Astrocyte (in vitro differentiated cells and primary cell): ENCODE measurements around the gene C10orf105. TPM values are rescaled to one million over a fixed set of nuclear protein-coding genes. Genes with fewer than 3 reads are reported as not detected.

Experiments
- DNase-seq: peaks from one replicate; pipeline ENCODE4 v3.0.0-alpha.2; 2010; ENCODE audit warnings: low read depth
- FAIRE-seq: peaks from 2 replicates; lab custom pipeline; 2011; peaks lifted over from hg19 to GRCh38; lab: Jason Lieb, UNC
- H2AFZ ChIP-seq: 2 replicates; pipeline ENCODE4 v1.6.0; 2012; ENCODE audit warnings: low read depth, low read length, inconsistent platforms
- H3K27ac ChIP-seq: 2 replicates; pipeline ENCODE4 v1.5.1; 2011; ENCODE audit warnings: low read depth, low read length, inconsistent platforms
- H3K27me3 ChIP-seq: 2 replicates; pipeline ENCODE4 v1.6.0; 2011; ENCODE audit warnings: low read length, inconsistent platforms; ENCODE audit not compliant: insufficient read depth
- H3K36me3 ChIP-seq: 2 replicates; pipeline ENCODE4 v1.5.1; 2011; ENCODE audit warnings: low read length, inconsistent platforms; ENCODE audit not compliant: insufficient read depth
- H3K4me1 ChIP-seq: 2 replicates; pipeline ENCODE4 v1.5.1; 2011; ENCODE audit warnings: low read length, inconsistent platforms; ENCODE audit not compliant: insufficient read depth
- H3K4me2 ChIP-seq: 2 replicates; pipeline ENCODE4 v1.6.0; 2012; ENCODE audit warnings: low read length, inconsistent platforms
- H3K4me3 ChIP-seq: 2 replicates; pipeline ENCODE4 v1.5.1; 2011; ENCODE audit warnings: low read depth, mild to moderate bottlenecking, low read length, inconsistent platforms; ENCODE audit not compliant: insufficient read depth
- H3K79me2 ChIP-seq: 2 replicates; pipeline ENCODE4 v1.6.0; 2012; ENCODE audit warnings: mild to moderate bottlenecking, low read length, inconsistent platforms; ENCODE audit not compliant: insufficient read depth
- H3K9ac ChIP-seq: 2 replicates; pipeline ENCODE4 v1.6.0; 2012; ENCODE audit warnings: mild to moderate bottlenecking, low read length, inconsistent platforms
- H3K9me3 ChIP-seq: 2 replicates; pipeline ENCODE4 v1.5.1; 2012; ENCODE audit warnings: low read depth, mild to moderate bottlenecking, low read length, inconsistent platforms; ENCODE audit not compliant: insufficient read depth
- H4K20me1 ChIP-seq: 2 replicates; pipeline ENCODE4 v1.6.0; 2012; ENCODE audit warnings: low read length, inconsistent platforms; ENCODE audit not compliant: insufficient read depth
- H3K27ac Mint-ChIP-seq: one replicate; pipeline ENCODE4 v1.8.0; 2021; ENCODE audit warnings: mild to moderate bottlenecking, mixed read lengths; ENCODE audit not compliant: unreplicated experiment
- H3K27me3 Mint-ChIP-seq: one replicate; pipeline ENCODE4 v1.8.0; 2021; ENCODE audit warnings: low read depth, mixed read lengths; ENCODE audit not compliant: unreplicated experiment
- H3K36me3 Mint-ChIP-seq: one replicate; pipeline ENCODE4 v1.8.0; 2021; ENCODE audit warnings: low read depth, mixed read lengths; ENCODE audit not compliant: unreplicated experiment
- H3K4me1 Mint-ChIP-seq: one replicate; pipeline ENCODE4 v1.8.0; 2021; ENCODE audit warnings: low read depth, mixed read lengths; ENCODE audit not compliant: unreplicated experiment
- H3K4me3 Mint-ChIP-seq: one replicate; pipeline ENCODE4 v1.8.0; 2021; ENCODE audit warnings: mild to moderate bottlenecking, moderate library complexity, mixed read lengths; ENCODE audit not compliant: unreplicated experiment
- H3K9me3 Mint-ChIP-seq: one replicate; pipeline ENCODE4 v1.8.0; 2021; ENCODE audit warnings: mild to moderate bottlenecking, mixed read lengths; ENCODE audit not compliant: unreplicated experiment
- EZH2 ChIP-seq: IDR thresholded peaks from 2 replicates; pipeline ENCODE4 v1.6.1; 2012; ENCODE audit warnings: mild to moderate bottlenecking, low read length, inconsistent platforms; ENCODE audit not compliant: insufficient read depth
- total RNA-seq: library from RNA; stranded (reverse); gene quantifications from 2 replicates; pipeline ENCODE4 v1.2.1, GENCODE V29; 2021
- TF ChIP-seq, protein P1 (sequence below): IDR thresholded peaks from 2 replicates; pipeline ENCODE4 v1.5.1; 2011; ENCODE audit warnings: low read depth, mild to moderate bottlenecking, inconsistent platforms, low read length, moderate library complexity; ENCODE audit not compliant: insufficient read depth

C10orf105 gene
- total RNA-seq, 1 donor from 2014 or later = not detected

DNA sequence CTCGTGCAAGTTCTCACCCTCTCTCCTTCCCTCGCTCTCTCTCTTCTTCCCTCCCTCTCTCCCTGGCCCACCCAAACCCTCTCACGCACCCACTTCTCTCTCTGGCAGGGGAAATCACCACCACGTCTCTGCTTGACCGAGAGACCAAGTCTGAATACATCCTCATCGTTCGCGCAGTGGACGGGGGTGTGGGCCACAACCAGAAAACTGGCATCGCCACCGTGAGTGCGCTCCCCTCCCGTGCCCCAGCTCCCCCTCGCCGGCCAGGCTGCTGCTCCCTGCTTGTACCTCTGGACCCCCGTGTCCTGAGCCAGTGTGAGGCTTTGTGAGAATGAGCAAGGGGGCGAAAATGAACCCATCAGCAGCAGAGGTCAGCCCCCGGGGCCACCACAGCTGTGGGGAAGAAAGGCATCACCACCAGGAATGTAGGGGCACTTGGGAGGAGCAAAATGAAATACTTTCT lies 25.5 kb downstream of the C10orf105 start:
- Histone ChIP-seq H3K9me3 (peaks cover 2% of the 10 kb centered on the region), H3K79me2 (no peaks in the 10 kb centered on the region), H3K27ac (no peak overlapping the region), H3K4me2 (no peak overlapping the region), H3K9ac (no peak overlapping the region), H3K27me3 (peaks cover 14% of the 10 kb centered on the region), H3K36me3 (no peaks in the 10 kb centered on the region), H3K4me1 (no peaks in the 10 kb centered on the region), H3K4me3 (no peak overlapping the region), H4K20me1 (no peaks in the 10 kb centered on the region), H2AFZ (no peak overlapping the region)
- Mint-ChIP-seq H3K27ac (no peak overlapping the region), H3K4me3 (no peak overlapping the region), H3K36me3 (no peaks in the 10 kb centered on the region), H3K9me3 (no peaks in the 10 kb centered on the region), H3K27me3 (peaks cover 28% of the 10 kb centered on the region), H3K4me1 (no peaks in the 10 kb centered on the region)
- FAIRE-seq (no peak), DNase-seq (no peak)
- TF ChIP-seq, protein P1, sequence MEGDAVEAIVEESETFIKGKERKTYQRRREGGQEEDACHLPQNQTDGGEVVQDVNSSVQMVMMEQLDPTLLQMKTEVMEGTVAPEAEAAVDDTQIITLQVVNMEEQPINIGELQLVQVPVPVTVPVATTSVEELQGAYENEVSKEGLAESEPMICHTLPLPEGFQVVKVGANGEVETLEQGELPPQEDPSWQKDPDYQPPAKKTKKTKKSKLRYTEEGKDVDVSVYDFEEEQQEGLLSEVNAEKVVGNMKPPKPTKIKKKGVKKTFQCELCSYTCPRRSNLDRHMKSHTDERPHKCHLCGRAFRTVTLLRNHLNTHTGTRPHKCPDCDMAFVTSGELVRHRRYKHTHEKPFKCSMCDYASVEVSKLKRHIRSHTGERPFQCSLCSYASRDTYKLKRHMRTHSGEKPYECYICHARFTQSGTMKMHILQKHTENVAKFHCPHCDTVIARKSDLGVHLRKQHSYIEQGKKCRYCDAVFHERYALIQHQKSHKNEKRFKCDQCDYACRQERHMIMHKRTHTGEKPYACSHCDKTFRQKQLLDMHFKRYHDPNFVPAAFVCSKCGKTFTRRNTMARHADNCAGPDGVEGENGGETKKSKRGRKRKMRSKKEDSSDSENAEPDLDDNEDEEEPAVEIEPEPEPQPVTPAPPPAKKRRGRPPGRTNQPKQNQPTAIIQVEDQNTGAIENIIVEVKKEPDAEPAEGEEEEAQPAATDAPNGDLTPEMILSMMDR = no peak
- TF ChIP-seq EZH2 = no peak

DNA sequence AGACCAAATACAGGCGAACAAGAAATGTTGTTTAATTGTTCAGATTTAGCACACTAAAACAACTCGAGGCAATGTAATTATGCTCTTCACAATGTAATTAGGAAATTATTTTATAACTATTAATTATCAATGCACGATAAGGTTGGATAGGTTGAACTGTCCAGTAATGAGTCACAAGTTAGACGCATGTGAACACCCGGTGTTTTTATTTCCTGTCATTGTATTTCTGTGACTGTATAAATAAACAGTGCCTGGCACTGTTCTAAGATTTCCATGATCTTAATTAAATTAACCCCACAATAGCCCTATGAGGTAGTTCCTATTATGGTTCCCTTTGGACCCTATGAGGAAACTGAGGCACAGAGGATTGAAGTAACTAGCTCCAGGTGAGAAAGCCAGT lies 26.2 kb downstream of the C10orf105 start:
- no peaks in the 10 kb centered on the region for H3K9me3 Mint-ChIP-seq
- no peaks in the 10 kb centered on the region for H3K79me2 ChIP-seq
- H3K27ac Mint-ChIP-seq = no peak overlapping the region
- peaks cover 2% of the 10 kb centered on the region for H3K9me3 ChIP-seq
- H3K4me2 ChIP-seq = no peak overlapping the region
- no peak overlapping the region for H2AFZ ChIP-seq
- H3K4me1 ChIP-seq = no peaks in the 10 kb centered on the region
- no peak for DNase-seq
- no peak for TF ChIP-seq EZH2
- TF ChIP-seq, protein P1 = no peak
- H3K9ac ChIP-seq = no peak overlapping the region
- no peaks in the 10 kb centered on the region for H4K20me1 ChIP-seq
- peaks cover 21% of the 10 kb centered on the region for H3K27me3 Mint-ChIP-seq
- H3K4me3 ChIP-seq = no peak overlapping the region
- no peaks in the 10 kb centered on the region for H3K36me3 Mint-ChIP-seq
- H3K4me3 Mint-ChIP-seq = no peak overlapping the region
- H3K27ac ChIP-seq = no peak overlapping the region
- H3K4me1 Mint-ChIP-seq = no peaks in the 10 kb centered on the region
- peaks cover 9% of the 10 kb centered on the region for H3K27me3 ChIP-seq
- H3K36me3 ChIP-seq = no peaks in the 10 kb centered on the region
- FAIRE-seq = no peak

DNA sequence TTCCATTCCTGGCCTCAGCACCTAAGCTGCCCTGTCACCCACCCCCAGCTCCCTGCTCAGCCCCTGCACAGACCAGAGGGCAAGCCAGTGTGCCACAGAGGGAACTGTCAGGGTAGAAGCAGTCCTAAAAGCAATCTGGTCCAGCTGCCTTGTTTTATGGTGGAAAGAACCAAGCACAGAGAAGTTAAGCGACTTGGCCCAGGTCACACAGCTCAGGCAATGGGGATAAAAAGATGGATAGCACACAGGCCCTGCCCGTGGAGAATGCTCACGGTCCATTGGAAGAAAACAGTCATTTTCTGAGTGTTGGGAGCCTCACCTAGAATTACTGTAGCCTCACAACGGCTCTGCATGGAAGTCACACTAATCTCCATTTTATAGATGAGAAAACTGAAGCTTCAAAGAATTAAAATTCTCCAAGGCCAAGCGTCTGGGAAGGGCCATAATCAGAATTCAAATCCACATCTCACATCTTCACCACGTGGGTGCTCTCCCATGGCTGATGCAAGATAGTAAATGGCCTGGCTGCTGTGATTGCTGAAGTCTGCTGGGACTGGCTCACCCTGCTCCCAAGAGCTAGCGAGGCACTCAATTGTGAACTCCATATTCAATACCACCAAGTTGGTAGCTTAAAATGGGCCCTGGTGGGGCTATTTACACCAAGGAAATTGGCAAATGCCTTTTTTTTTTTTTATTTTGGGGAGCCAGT lies 26.8 kb downstream of the C10orf105 start:
- H3K27ac Mint-ChIP-seq = no peak overlapping the region
- FAIRE-seq = no peak
- peaks cover 18% of the 10 kb centered on the region for H3K27me3 Mint-ChIP-seq
- H3K4me3 ChIP-seq = no peak overlapping the region
- H3K9ac ChIP-seq = no peak overlapping the region
- H2AFZ ChIP-seq = no peak overlapping the region
- H3K9me3 ChIP-seq = peaks cover 2% of the 10 kb centered on the region
- DNase-seq = no peak
- H3K4me3 Mint-ChIP-seq = no peak overlapping the region
- H3K27ac ChIP-seq = no peak overlapping the region
- H3K4me1 Mint-ChIP-seq = no peaks in the 10 kb centered on the region
- peaks cover 9% of the 10 kb centered on the region for H3K27me3 ChIP-seq
- H3K9me3 Mint-ChIP-seq = peaks cover 3% of the 10 kb centered on the region
- H3K79me2 ChIP-seq = no peaks in the 10 kb centered on the region
- no peaks in the 10 kb centered on the region for H3K4me1 ChIP-seq
- no peaks in the 10 kb centered on the region for H3K36me3 Mint-ChIP-seq
- H4K20me1 ChIP-seq = no peaks in the 10 kb centered on the region
- TF ChIP-seq EZH2 = no peak
- TF ChIP-seq, protein P1 = no peak
- no peaks in the 10 kb centered on the region for H3K36me3 ChIP-seq
- no peak overlapping the region for H3K4me2 ChIP-seq
